HG02870 (cell line): ENCODE results near the gene MYRIP.

Experiments used
- ATAC-seq: cut with Tn5 transposase; IDR thresholded peaks from one replicate; pipeline ENCODE4 v1.9.1; 2021; ENCODE audit warnings: mild to moderate bottlenecking, moderate library complexity; ENCODE audit not compliant: unreplicated experiment

Gene MYRIP

DNA sequence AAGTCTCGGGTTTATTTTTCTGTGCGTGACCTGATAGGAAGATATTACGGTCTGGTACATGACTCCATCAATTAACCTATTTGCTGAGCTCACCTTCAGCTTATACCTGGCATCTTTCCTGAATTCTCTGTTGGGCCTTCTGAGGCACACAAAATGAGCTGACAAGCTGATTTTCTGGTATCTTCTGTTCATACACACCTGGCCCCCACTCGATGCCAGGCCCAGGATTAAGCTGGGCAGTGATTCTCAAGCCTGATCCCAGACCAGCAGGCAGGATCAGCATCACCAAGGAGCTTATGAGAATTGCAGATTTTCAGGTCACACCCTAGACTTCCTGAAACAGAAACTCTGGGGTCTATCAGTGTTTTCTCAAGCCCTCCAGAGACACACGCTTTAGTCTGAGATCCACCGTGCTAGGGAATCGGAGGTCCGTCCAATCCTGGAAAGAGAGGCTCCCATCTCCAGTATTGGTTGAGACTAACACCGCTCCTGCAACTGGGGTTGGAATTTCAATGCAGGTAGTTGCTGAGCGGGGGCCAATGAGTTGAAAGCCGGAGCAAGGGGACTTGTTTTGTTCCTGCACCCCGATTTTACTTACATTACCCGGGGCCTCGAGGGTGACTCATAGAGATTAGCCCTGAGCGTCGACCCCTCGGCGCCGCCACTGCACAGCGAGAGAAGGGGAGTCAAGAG lies 499.5 kb downstream of the MYRIP start:
- peak; percentile 1 for ATAC-seq

DNA sequence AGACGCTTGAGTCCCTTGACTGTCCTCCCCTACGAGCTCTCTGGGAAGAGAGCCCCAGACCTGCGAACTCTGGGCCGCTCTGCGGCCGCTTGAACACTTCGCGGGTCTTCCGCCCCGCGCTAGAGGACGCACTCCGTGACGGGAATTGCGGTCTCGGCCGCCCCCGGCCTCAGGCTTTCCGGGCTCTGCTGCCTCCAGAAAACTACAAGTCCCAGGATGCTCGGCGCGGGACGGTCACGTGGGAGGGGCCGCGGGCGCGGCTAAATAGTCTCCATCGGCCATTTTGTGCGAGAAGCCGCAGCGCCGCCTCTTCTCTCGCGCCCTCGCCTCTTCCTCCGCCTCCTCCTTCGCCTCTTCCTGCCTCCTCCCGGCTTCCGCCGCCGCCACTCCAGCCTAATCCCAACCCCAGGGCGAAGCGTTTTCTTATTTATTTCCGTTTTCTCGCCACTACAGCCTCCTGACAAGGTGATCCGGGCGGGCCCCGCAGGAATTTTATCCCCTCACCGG lies 500.1 kb downstream of the MYRIP start, which contains the start of gene EIF1B:
TSS of gene EIF1B (plus strand) at position 290 of the 507 bp plus-strand sequence. CDS start 235 bp downstream, outside the sequence.
- peak; percentile 90 for ATAC-seq
